GM12891 (cell line): ENCODE results near the gene KPNA3.

Experiments
- DNase-seq: peaks from one replicate; pipeline ENCODE4 v3.0.0; 2011; ENCODE audit warnings: low spot score; ENCODE audit not compliant: insufficient read length
- FAIRE-seq: peaks from 2 replicates; lab custom pipeline; 2011; peaks lifted over from hg19 to GRCh38; lab: Jason Lieb, UNC
- PAX5 ChIP-seq: IDR thresholded peaks from 2 replicates; pipeline ENCODE4 v1.6.1; 2011; ENCODE audit warnings: low read length, moderate library complexity, mild to moderate bottlenecking; ENCODE audit not compliant: insufficient read depth, severe bottlenecking
- POLR2A ChIP-seq: IDR thresholded peaks from 2 replicates; pipeline ENCODE4 v1.6.1; 2011; ENCODE audit warnings: low read depth, low read length, control low read depth
- POLR2AphosphoS5 ChIP-seq: IDR thresholded peaks from 2 replicates; pipeline ENCODE4 v1.6.1; 2011; ENCODE audit warnings: low read depth, low read length, control low read depth
- POU2F2 ChIP-seq: IDR thresholded peaks from 2 replicates; pipeline ENCODE4 v1.6.1; 2011; ENCODE audit warnings: low read depth, mild to moderate bottlenecking, control low read depth, low read length, moderate library complexity
- SPI1 ChIP-seq: IDR thresholded peaks from 2 replicates; pipeline ENCODE4 v1.6.1; 2011; ENCODE audit warnings: low read depth, low read length, control low read depth
- TAF1 ChIP-seq: IDR thresholded peaks from 2 replicates; pipeline ENCODE4 v1.6.1; 2011; ENCODE audit warnings: low read depth, low read length, control low read depth

The KPNA3 gene

DNA sequence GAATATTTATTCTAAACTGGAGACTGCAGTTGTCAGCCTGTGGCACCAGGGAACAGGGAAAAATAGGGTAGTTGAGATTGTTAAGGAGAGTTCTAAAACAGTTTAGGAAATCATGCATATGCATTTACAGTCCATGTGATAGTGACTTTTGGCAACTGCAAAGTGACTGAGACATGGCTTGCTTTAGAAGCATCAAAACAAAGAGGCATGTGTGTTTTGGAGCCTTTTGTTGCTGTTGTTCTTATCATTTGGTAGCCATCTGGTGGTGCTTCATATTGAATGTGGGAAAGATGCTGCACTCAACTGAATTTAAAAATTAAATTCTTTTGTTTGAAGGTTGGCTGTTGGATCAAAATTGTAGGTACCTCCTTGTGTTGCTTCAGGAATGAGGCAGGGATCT lies 91.0 kb downstream of the KPNA3 start:
- TF ChIP-seq TAF1 (no peak), POU2F2 (no peak), SPI1 (no peak), PAX5 (no peak), POLR2A (no peak), POLR2AphosphoS5 (no peak)
- no peak for DNase-seq
- no peak for FAIRE-seq

DNA sequence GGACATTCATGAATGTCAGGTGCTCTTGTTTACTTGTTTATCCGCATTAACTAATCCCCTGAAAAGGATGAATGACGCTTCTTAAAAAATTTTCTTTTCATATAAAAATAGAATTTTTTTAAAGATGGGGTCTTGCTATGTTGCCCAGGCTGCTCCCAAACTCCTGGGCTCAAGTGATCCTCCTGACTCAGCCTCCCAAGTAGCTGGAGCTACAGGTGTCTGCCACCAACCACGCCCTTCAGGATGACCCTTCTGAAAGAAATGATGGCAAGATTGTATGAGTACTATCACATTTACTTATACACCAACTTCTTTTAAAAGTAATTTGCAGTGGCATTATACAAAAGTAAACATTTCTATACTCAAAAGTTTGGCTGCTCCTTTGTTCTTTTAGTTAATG lies 95.0 kb downstream of the KPNA3 start:
- no peak for DNase-seq
- FAIRE-seq: no peak
- TF ChIP-seq POLR2A: no peak
- no peak for TF ChIP-seq PAX5
- no peak for TF ChIP-seq POU2F2
- no peak for TF ChIP-seq POLR2AphosphoS5
- no peak for TF ChIP-seq SPI1
- TF ChIP-seq TAF1: no peak

DNA sequence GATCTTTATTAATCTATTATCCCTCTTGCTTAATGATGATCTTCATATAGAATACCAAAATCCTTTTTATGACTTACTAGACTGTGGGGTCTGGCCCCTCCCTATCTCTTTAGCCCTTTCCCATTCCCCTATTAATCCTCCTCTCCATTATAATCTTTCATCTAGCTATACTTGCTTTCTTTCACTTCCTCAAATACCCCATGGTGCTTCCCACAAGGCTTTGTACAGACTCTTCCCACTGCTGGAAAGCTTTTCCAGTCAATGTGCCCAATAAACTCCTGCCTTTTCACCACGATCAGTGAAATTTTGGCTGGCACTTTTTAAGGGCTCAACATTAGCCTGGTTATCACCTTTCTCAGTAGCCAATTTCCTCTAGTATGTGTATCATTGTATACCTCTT lies 98.0 kb downstream of the KPNA3 start:
- FAIRE-seq: no peak
- TF ChIP-seq SPI1 (peak; percentile 69), TAF1 (no peak)
- DNase-seq: no peak

DNA sequence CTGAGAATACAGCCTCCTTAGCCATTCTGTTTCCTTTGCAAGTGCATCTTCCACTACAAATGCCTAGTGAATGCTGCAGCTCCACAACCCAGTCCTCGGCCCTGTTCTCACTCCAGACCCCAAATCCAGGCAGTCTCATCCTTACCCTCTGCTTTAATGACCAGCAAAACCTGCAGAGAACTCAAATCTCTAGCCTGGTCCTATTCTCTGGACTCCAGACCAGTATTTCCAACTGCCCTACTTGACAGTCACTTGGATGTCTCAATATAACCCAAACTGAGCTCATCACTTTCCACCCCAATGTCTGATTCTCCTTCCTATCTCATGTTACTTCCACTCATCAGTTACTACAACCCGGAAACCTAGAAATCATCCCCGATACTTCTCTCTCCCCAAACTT lies 98.6 kb downstream of the KPNA3 start:
- DNase-seq (no peak), FAIRE-seq (no peak)
- no peak for TF ChIP-seq PAX5
- no peak for TF ChIP-seq POU2F2
- TF ChIP-seq SPI1: no peak

DNA sequence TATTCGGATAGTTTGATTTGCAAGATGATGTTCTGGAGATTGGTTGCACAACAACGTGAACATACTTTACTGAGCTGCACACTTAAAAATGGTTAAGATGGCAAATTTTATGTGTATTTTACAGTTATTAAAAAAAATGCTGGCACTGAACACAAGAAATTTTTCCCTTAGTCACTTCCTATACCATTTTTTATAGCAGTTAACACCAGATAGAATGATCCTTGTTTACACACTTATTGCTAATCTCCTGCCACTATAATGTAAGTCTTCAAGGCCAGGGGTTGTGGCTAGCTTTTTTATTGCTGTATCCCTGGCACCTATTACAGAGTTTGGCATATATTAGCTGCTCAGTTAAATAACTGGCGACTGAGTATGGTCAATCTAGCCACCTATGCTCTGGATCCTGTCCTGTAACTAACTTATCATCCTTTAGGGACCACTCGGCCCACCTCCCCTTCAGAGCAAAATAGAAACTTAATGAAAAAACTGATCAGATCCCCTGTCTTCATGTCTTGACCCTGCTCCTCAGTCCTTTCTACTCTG lies 99.2 kb downstream of the KPNA3 start:
- no peak for TF ChIP-seq PAX5
- TF ChIP-seq SPI1: no peak
- no peak for TF ChIP-seq POLR2AphosphoS5
- no peak for FAIRE-seq
- DNase-seq: no peak

DNA sequence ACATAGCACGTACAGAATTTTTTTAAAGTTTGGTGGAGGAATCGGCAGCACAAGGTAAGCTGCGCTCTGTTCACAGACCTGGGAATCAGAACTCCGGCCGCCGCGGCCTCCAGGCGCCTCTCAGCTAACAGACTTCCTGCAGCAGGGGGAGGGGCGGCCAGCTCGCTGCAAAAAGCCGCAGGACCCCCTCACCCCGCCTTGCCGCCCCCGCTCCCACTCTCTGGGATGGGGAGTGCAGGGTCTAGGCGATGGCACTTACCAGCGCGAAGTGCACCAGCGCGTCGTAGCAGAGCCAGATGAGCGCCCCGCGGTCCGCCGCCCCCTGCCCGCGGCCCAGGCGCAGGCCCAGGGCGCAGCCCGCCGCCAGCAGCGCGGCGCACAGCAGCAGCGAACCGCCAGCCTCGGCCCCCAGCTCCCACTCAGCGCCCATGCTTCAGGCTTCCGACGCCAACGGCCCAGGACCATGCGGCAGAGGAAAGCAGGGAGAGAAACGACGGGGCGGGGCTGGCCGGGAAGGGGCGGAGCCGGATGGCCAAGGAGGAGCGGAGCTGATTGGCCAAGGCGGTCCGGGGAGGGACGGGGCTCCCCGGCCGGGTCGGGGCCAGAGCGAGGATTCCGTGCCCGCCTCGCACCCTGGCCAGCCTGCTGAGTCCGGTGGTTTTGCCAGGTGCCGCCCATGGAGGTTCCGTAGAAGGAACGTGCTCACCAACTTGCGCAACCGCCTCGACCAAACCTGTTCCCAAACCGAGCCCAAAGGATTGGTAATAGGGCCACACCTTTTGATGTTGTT lies 101.3 kb downstream of the KPNA3 start, which contains the start of gene EBPL:
Gene EBPL, minus strand, starts transcription at position 492 of the 790 bp plus-strand sequence. Its CDS starts 62 bp downstream, at position 430.
- DNase-seq (peak; percentile 95), FAIRE-seq (peak; percentile 98)
- TF ChIP-seq POLR2A (peak; percentile 53; the same call in 1 of the 2 replicates), POU2F2 (no peak), PAX5 (no peak), POLR2AphosphoS5 (0 out of 2 replicates have a peak, but pooled peaks have one; percentile 40)

DNA sequence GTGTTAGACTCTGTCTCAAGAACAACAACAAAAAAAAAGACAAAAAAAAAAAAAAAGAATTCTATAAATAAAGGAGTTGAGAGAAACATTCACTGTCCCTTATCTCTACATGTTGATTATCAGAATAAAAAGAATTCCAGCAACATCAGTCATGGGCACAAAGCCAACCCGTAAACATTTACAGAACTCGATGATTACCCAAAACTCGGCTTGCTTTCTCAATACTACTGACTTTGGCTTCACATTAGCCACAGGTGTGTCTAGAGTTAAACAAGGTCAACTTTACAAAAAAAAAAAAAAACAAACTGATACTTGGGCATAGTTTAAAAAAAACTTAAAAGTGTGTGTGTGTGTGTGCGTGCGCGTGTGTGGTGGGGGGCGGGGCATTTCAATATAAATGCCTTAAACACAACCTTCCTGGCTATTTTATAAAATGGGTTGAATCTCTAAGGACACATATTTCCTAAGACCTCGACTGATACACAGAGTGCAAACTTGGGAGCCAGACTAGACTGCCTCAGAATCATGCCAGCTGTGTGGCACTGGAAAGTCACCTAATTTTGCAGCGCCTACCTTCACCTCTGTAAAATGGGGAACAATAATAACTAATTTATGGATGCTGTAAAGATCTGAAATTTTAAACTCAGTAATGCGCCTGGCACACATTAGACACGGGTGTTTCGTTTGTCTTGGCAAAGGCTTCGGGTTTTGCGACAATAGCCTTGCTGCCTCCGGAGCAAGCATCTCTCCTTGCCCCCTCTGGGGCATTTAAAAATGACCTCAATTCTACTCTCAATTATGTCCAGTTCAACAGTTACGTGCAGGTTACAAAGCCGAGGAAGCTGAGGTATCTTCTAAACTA lies 102.1 kb downstream of the KPNA3 start:
- peak; percentile 21 for DNase-seq
- FAIRE-seq: peak; percentile 76
- TF ChIP-seq SPI1 (no peak), TAF1 (no peak), POLR2A (no peak), POLR2AphosphoS5 (no peak), PAX5 (no peak), POU2F2 (no peak)

DNA sequence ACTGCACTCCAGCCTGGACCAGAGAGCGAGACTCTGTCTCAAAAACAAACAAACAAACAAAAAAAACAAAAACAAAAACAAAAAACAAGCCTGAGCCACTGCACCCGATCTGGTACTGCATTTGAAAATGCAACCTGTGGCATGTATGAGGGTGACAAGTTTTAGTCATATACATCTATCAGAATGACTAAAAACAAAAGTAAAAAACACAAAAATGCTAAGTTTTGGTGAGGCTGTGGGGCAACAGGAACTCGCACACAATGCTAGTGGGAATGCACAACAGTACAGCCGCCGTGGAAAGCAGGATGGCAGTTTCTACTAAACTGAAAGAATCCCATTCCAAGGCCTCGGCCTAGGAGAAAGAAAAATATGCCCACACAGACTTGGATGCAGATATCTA lies 109.0 kb downstream of the KPNA3 start:
- FAIRE-seq (no peak), DNase-seq (no peak)
- 0 out of 2 replicates have a peak, but pooled peaks have one; percentile 4 for TF ChIP-seq SPI1
- TF ChIP-seq POLR2AphosphoS5: no peak

DNA sequence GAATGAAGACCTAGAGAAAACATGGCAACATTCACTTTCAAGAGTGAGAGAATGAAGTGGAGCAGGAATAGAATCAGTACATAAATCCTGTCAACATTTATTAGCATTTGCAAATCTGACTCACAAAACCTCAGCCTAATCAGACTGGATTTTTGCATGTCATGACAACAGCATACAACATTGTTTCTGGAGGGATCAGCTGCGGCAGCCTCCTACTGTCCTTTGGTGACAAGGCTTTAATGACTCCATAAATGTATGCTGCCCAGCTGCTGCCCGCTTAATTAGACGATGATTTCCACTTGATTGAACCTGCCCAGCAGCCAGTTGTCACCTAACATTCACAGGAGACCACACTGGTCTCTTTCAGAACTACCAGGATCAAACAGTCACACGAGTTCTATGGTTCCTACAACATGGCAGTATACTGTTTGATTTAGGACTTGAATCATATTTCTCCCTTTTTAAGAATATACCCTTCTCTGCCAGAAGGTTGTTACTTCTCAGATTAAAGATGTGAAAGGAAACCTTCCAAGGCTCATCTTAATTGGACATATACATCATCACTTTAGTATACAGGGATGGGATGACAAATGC lies 110.5 kb downstream of the KPNA3 start:
- DNase-seq (no peak), FAIRE-seq (no peak)
- TF ChIP-seq POLR2AphosphoS5 (no peak), POU2F2 (no peak), PAX5 (no peak), POLR2A (no peak), SPI1 (no peak), TAF1 (no peak)

DNA sequence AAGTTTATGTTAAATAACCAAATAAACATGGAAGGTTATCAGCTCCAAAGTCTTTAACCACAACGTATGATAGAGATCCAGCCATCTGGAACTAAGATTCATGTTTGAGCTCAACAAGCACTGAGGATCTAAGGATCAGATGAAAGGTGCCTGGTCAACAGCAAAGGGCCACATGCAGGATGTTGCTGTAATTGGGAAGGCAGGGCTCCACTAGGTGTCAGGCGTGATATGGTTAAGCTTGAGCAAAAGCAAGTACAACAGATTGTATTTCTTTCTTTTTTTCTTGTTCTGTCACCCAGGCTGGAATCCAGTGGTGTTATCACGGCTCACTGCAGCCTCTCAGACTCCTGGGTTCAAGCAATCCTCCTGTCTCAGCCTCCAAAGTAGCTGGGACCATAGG lies 113.2 kb downstream of the KPNA3 start:
- DNase-seq: no peak
- FAIRE-seq: no peak
- TF ChIP-seq POU2F2: no peak
- TF ChIP-seq POLR2A: no peak
- TF ChIP-seq SPI1: no peak
- no peak for TF ChIP-seq POLR2AphosphoS5
